ENCODE results near the gene SLC35F5. TPM values are rescaled to one million over a fixed set of nuclear protein-coding genes. Genes with fewer than 3 reads are reported as not detected.

The SLC35F5 gene
- total and polyA plus RNA-seq, 2 of the 13 experiments (the other 11 are each of a cell fraction or from before 2014, with no cell fraction given) = 139 to 174 TPM

DNA sequence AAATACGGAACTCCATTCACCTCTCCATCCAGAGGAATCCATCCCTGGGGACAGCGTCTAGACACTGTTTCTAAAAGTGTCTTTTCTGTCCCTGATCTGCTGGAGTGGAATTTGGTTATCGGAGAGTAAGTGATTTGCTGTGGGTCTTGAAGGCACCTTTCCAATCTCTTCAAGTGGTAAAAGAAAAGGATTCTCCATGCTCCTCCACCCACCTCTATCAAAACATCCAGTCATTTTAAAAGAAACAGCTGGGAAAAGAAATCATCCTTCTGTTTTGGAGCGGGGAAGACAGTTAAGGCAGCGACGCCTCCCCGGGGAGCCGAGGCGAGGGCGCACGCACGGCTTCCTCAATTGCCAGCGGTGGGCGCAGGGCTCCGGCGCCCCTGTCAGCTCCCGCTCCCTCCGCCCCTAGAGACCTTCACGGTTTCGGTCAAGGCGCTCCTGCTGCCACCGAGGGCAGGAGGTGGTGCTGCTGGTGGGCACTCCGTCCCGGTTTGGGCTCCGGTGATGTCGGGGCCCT lies 547 bp downstream of the SLC35F5 start (continued):
- TF ChIP-seq EP300 (IDR thresholded peaks at IDR 0.05; ENCODE audit: low read depth in 2 of 2, low read length in 2 of 2) (no peak), EP300 (CRISPR knock-in tag; IDR thresholded peaks at IDR 0.05; ENCODE audit: borderline replicate concordance) (peak; percentile 55; the same call in 1 of the 2 replicates), SIX1 (CRISPR knock-in tag; IDR thresholded peaks at IDR 0.05; ENCODE audit: borderline replicate concordance) (0 out of 2 replicates have a peak, but pooled peaks have one; percentile 8), MBD4 (IDR thresholded peaks at IDR 0.05; ENCODE audit: borderline replicate concordance, low read length) (no peak), ZBTB3 (CRISPR knock-in tag; IDR thresholded peaks at IDR 0.05; ENCODE audit: borderline replicate concordance, low read depth) (no peak), CEBPB (IDR thresholded peaks at IDR 0.05; ENCODE audit: borderline replicate concordance, low read depth, low read length) (no peak), ZNF564 (CRISPR knock-in tag; IDR thresholded peaks at IDR 0.05) (peak; percentile 93; the same call in 1 of the 2 replicates), HINFP (CRISPR knock-in tag; IDR thresholded peaks at IDR 0.05; ENCODE audit: low read depth) (no peak), MATR3 (CRISPR knock-in tag; IDR thresholded peaks at IDR 0.05) (0 out of 2 replicates have a peak, but pooled peaks have one; percentile 88), ELF4 (CRISPR knock-in tag; IDR thresholded peaks at IDR 0.05; ENCODE audit: borderline replicate concordance) (0 out of 2 replicates have a peak, but pooled peaks have one; percentile 3), MLLT10 (CRISPR knock-in tag; IDR thresholded peaks at IDR 0.05) (no peak), ZNF33A (CRISPR knock-in tag; IDR thresholded peaks at IDR 0.05; ENCODE audit: borderline replicate concordance) (peak; percentile 90; the same call in 1 of the 2 replicates), AHDC1 (CRISPR knock-in tag; IDR thresholded peaks at IDR 0.05; ENCODE audit: borderline replicate concordance) (peak; percentile 78; the same call in 1 of the 2 replicates), ZNF607 (CRISPR knock-in tag; IDR thresholded peaks at IDR 0.05; ENCODE audit: borderline replicate concordance) (no peak; the same call in 1 of the 2 replicates)
- TF ChIP-seq, protein P1, sequence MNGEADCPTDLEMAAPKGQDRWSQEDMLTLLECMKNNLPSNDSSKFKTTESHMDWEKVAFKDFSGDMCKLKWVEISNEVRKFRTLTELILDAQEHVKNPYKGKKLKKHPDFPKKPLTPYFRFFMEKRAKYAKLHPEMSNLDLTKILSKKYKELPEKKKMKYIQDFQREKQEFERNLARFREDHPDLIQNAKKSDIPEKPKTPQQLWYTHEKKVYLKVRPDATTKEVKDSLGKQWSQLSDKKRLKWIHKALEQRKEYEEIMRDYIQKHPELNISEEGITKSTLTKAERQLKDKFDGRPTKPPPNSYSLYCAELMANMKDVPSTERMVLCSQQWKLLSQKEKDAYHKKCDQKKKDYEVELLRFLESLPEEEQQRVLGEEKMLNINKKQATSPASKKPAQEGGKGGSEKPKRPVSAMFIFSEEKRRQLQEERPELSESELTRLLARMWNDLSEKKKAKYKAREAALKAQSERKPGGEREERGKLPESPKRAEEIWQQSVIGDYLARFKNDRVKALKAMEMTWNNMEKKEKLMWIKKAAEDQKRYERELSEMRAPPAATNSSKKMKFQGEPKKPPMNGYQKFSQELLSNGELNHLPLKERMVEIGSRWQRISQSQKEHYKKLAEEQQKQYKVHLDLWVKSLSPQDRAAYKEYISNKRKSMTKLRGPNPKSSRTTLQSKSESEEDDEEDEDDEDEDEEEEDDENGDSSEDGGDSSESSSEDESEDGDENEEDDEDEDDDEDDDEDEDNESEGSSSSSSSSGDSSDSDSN (CRISPR knock-in tag; IDR thresholded peaks at IDR 0.05) = no peak
- TF ChIP-seq, protein P2, sequence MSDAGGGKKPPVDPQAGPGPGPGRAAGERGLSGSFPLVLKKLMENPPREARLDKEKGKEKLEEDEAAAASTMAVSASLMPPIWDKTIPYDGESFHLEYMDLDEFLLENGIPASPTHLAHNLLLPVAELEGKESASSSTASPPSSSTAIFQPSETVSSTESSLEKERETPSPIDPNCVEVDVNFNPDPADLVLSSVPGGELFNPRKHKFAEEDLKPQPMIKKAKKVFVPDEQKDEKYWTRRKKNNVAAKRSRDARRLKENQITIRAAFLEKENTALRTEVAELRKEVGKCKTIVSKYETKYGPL (CRISPR knock-in tag; IDR thresholded peaks at IDR 0.05) = 0 out of 2 replicates have a peak, but pooled peaks have one; percentile 12
